ENCODE results near the gene NUFIP2. TPM values are rescaled to one million over a fixed set of nuclear protein-coding genes. Genes with fewer than 3 reads are reported as not detected.

NUFIP2 gene
- total RNA-seq, 6 donors from 2014 or later: 17.9 to 85.9 (median 38.4) TPM

GRCh38 chr17:29240968-29241963 is 52.7 kb downstream of the NUFIP2 start:
- 87 to 91% methylated on average over 5 to 9 of the region's 9 CpGs for WGBS, 2 donors
- Histone ChIP-seq H3K27ac (peak overlapping the region in 1 of 4 donors; percentile 27), H3K4me1 (peaks cover 0 to 9% (median 6%) of the 10 kb centered on the region in 4 donors), H3K4me3 (no peak overlapping the region), H3K9me3 (no peaks in the 10 kb centered on the region), H3K36me3 (no peaks in the 10 kb centered on the region), H3K27me3 (no peaks in the 10 kb centered on the region)
- ATAC-seq (ENCODE audit: low FRiP score in 2 of 2) (peak; percentile 81 to 91), DNase-seq (peak in 1 of 2 donors; percentile 51)
- peak; percentile 11 to 14 for TF ChIP-seq POLR2AphosphoS5 (IDR thresholded peaks at IDR 0.05)
- TF ChIP-seq EP300 (IDR thresholded peaks at IDR 0.05): no peak

- Histone ChIP-seq H3K4me1 (peaks cover 0 to 9% (median 6%) of the 10 kb centered on the region in 4 donors), H3K27me3 (no peaks in the 10 kb centered on the region), H3K4me3 (no peak overlapping the region), H3K27ac (peak overlapping the region in 1 of 4 donors; percentile 27), H3K36me3 (no peaks in the 10 kb centered on the region), H3K9me3 (no peaks in the 10 kb centered on the region)
- TF ChIP-seq POLR2A (IDR thresholded peaks at IDR 0.05): no peak
- TF ChIP-seq CTCF (IDR thresholded peaks at IDR 0.05): no peak
- TF ChIP-seq POLR2AphosphoS5 (IDR thresholded peaks at IDR 0.05): no peak
- no peak for TF ChIP-seq EP300 (IDR thresholded peaks at IDR 0.05)
- WGBS, 2 donors: 48 to 68% methylated on average over 2 of the region's 2 CpGs
- DNase-seq (no peak), ATAC-seq (ENCODE audit: low FRiP score in 2 of 2) (no peak)
These were observed 53.5 kb downstream of the NUFIP2 start for GRCh38 chr17:29240477-29240876.

- H3K27me3 ChIP-seq: no peaks in the 10 kb centered on the region
- H3K27ac ChIP-seq: no peak overlapping the region
- ATAC-seq (ENCODE audit: low FRiP score in 2 of 2) (no peak), DNase-seq (no peak)
- TF ChIP-seq EP300 (IDR thresholded peaks at IDR 0.05): no peak
- TF ChIP-seq POLR2AphosphoS5 (IDR thresholded peaks at IDR 0.05): no peak
- no peak for TF ChIP-seq POLR2A (IDR thresholded peaks at IDR 0.05)
- no peak for TF ChIP-seq CTCF (IDR thresholded peaks at IDR 0.05)
- H3K36me3 ChIP-seq: no peaks in the 10 kb centered on the region
- H3K9me3 ChIP-seq: no peaks in the 10 kb centered on the region
- peaks cover 0 to 9% (median 6%) of the 10 kb centered on the region in 4 donors for H3K4me1 ChIP-seq
- 84 to 85% methylated on average over 8 of the region's 8 CpGs for WGBS, 2 donors
- H3K4me3 ChIP-seq: no peak overlapping the region
These were observed 55.7 kb downstream of the NUFIP2 start for GRCh38 chr17:29238133-29238850.

- no peak for TF ChIP-seq EP300 (IDR thresholded peaks at IDR 0.05)
- TF ChIP-seq POLR2A (IDR thresholded peaks at IDR 0.05): no peak
- TF ChIP-seq CTCF (IDR thresholded peaks at IDR 0.05): no peak
- TF ChIP-seq POLR2AphosphoS5 (IDR thresholded peaks at IDR 0.05): no peak
- 68 to 78% methylated on average over 3 of the region's 3 CpGs for WGBS, 2 donors
- no peaks in the 10 kb centered on the region for H3K9me3 ChIP-seq
- H3K36me3 ChIP-seq: no peaks in the 10 kb centered on the region
- DNase-seq: no peak
- no peak overlapping the region for H3K27ac ChIP-seq
- peak in 1 of 2 donors; percentile 27 for ATAC-seq (ENCODE audit: low FRiP score in 2 of 2)
- no peak overlapping the region for H3K4me3 ChIP-seq
- H3K4me1 ChIP-seq: peaks cover 0 to 9% (median 6%) of the 10 kb centered on the region in 4 donors
- H3K27me3 ChIP-seq: no peaks in the 10 kb centered on the region
These were observed 56.3 kb downstream of the NUFIP2 start for GRCh38 chr17:29237476-29238132.

Data from upper lobe of left lung (tissue), 6 donors.